K562 (cell line): ENCODE data around the gene DGKA. TPM values are rescaled to one million over a fixed set of nuclear protein-coding genes. Genes with fewer than 3 reads are reported as not detected.

Experiments used
- ARID1B ChIP-seq: fragments of 450-650 bp; IDR thresholded peaks from 2 replicates; pipeline ENCODE4 v1.6.1; 2016; ENCODE audit warnings: antibody characterized with exemption, mild to moderate bottlenecking, inconsistent platforms
- LARP7 ChIP-seq: fragments of 450-650 bp; IDR thresholded peaks from 2 replicates; pipeline ENCODE4 v1.6.1; 2016
- MLLT1 ChIP-seq, 2 experiments: fragments of 450-650 bp; IDR thresholded peaks; 2 replicates each; pipeline ENCODE4 v1.6.1; 2016
- NCOA4 ChIP-seq: fragments of 450-650 bp; IDR thresholded peaks from 2 replicates; pipeline ENCODE4 v1.6.1; 2018; ENCODE audit warnings: mild to moderate bottlenecking; ENCODE audit not compliant: partially characterized antibody
- THRB ChIP-seq: fragments of 450-650 bp; formaldehyde crosslinking; conservative IDR thresholded peaks from 2 replicates; pipeline ENCODE4 v1.4.0; 2022; ENCODE audit warnings: mild to moderate bottlenecking, missing genetic modification characterization
- ZBTB40 ChIP-seq, 2 experiments: fragments of 450-650 bp in 1 of 2; sonication (generic) in 1 of 2; formaldehyde crosslinking in 1 of 2; IDR thresholded peaks; 2 replicates each; pipeline versions ENCODE4 v1.7.1 to v1.9.0; 2016 to 2022; ENCODE audit warnings: inconsistent platforms in 1 of 2, mild to moderate bottlenecking in 1 of 2, missing genetic modification reagents in 1 of 2
- polyA plus RNA-seq, 8 experiments: library from polyadenylated mRNA; depleted of rRNA in 4 of 8; stranded (reverse) in 5 of 8; unstranded in 3 of 8; fragments of >200 nt; fragmentation: Nextera tagmentation in 2 of 8; fragmentation: Illumina TruSeq in 1 of 8; extraction: Ambion mirVana in 2 of 8; extraction: Trizol in 1 of 8; gene quantifications; 2 replicates each; pipeline versions ENCODE4 v1.2.1 to v1.2.3, GENCODE V29; 2011 to 2014; ENCODE audit warnings: inconsistent platforms in 1 of 8, missing spikeins in 1 of 8
- total RNA-seq, 7 experiments: library from RNA; depleted of rRNA in 6 of 7; stranded (reverse); fragments of >200 nt in 6 of 7; fragmentation: Illumina TruSeq in 2 of 7; extraction: Trizol in 2 of 7; gene quantifications; 2 replicates each; pipeline versions ENCODE4 v1.2.1 to v1.2.3, GENCODE V29; 2011 to 2021; ENCODE audit warnings: low replicate concordance in 1 of 7

DGKA gene
- total and polyA plus RNA-seq, 9 of the 15 experiments (the other 6 are each of a cell fraction or from before 2014, with no cell fraction given), result 3.4 to 12.4 (median 6.2) TPM

- peak; percentile 61; the same call in 1 of the 2 replicates for TF ChIP-seq ZBTB40 (IDR thresholded peaks at IDR 0.05)
- TF ChIP-seq ZBTB40 (CRISPR knock-in tag; IDR thresholded peaks at IDR 0.05), result no peak
- peak in 1 of 2 experiments; percentile 57; a peak in 1 of 4 replicates for TF ChIP-seq MLLT1 (IDR thresholded peaks at IDR 0.05)
- TF ChIP-seq NCOA4, result peak; percentile 66
- TF ChIP-seq THRB, result no peak
- TF ChIP-seq LARP7, result 0 out of 2 replicates have a peak, but pooled peaks have one; percentile 41
- TF ChIP-seq ARID1B, result 0 out of 2 replicates have a peak, but pooled peaks have one; percentile 25
- TF ChIP-seq, all 486 proteins: peak for 16
Observed at GRCh38 chr12:55931317-55931779, 386 bp downstream of the DGKA start (continued).
